GM19035 (cell line): Measurements from ENCODE around the gene TXNRD2.
"Not testable (repeated sequence)": the region's sequence is repeated elsewhere in the genome, so short reads cannot be mapped to it uniquely, and the experiment has no call there.

Source experiments
- ATAC-seq: cut with Tn5 transposase; IDR thresholded peaks from one replicate; pipeline ENCODE4 v1.9.1; 2021; ENCODE audit not compliant: unreplicated experiment

TXNRD2 gene

GRCh38 chr22:19890502-19891316, 50.9 kb downstream of the TXNRD2 start:
- no peak for ATAC-seq

GRCh38 chr22:19889951-19890350, 51.7 kb downstream of the TXNRD2 start:
- no peak for ATAC-seq

DNA sequence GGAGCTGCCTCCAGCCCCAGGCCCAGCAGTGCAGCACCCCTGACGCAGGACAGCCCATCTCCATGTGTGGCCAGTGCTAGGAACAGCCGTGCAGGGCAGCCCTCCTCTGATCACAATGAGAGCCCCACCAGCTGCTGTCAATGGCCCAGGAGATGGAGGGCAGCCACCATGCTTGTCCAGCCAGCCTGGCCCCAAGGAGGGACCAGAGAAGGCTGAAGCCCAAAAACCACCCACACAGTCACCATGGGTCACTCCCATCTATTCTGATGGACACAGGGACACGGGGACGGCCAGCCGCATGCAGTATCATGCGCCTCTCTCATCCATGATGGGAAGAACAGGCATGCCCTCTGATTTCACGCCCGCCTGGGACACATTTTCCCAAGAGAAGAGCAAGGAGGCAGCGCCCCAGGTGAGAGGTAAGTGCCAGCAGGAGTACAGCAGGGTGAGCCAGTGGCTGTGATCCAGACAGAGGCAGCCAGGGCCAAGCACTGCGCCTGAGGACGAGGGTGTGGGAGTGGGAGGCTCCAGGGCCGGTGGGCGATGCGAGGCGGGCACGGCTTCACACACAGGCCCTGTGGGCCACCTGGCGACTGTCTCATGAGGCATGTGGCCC, 53.4 kb downstream of the TXNRD2 start:
- ATAC-seq: no peak

- ATAC-seq: no peak
These were observed 54.2 kb downstream of the TXNRD2 start for GRCh38 chr22:19887256-19887985.

GRCh38 chr22:19886605-19887255, 54.9 kb downstream of the TXNRD2 start:
- ATAC-seq: no peak

DNA sequence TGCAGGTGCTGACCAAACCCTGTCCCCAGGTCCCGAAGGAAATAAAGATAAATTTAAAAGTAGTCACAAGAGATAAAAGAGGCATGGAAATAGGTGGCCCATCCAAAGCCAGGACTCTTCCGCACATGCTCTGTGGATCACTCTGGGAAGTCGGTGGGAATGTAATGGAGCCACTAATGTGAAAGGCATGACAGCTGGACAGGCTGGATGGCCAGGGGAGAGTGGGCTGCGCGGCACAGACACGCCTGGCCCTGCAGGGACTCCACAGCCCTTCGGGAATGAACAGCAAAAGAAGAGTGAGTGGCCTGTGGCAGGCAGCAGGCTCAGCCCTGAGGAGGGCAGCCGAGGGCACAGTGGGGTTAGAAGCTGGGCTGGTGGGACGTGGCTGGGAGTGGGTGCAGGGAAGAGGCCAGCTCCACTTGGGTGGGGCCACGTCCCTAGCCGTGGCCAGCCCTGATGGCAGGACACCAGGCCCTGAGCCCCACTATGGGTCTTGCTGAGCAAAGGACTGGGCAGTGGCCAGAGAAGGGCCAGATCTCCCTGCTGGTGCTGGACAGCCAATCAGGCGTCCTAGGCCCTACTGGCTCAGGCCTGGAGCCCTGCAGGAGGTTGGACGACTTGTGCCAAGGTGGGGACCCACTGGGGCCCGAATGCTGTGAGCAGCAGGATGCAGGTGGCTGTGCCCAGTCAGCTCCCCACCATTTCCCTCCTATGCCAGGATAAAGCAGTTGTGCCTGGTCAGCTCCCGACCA, 55.6 kb downstream of the TXNRD2 start:
- no peak for ATAC-seq

GRCh38 chr22:19884954-19885751, 56.5 kb downstream of the TXNRD2 start:
- ATAC-seq: no peak

GRCh38 chr22:19884161-19884953, 57.3 kb downstream of the TXNRD2 start:
- ATAC-seq: no peak

DNA sequence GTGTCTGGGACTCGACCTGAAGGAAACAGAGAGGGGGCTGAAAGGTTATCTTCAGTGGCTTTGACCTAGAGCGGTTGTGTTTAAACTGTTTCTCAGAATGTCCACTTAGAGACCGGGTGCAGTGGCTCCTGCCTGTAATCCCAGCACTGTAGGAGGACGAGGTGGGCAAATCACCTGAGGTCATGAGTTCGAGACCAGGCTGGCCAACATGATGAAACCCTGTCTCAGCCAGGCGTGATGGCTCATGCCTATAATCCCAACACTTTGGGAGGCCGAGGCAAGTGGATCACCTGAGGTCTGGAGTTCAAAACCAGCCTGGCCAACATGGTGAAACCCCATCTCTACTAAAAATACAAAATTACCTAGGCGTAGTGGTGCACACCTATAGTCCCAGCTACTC, 58.2 kb downstream of the TXNRD2 start:
- not testable (repeated sequence) for ATAC-seq

- no peak for ATAC-seq
These were observed 58.9 kb downstream of the TXNRD2 start for GRCh38 chr22:19882446-19883381.

- ATAC-seq: no peak
These were observed 60.6 kb downstream of the TXNRD2 start for GRCh38 chr22:19880786-19881569.

DNA sequence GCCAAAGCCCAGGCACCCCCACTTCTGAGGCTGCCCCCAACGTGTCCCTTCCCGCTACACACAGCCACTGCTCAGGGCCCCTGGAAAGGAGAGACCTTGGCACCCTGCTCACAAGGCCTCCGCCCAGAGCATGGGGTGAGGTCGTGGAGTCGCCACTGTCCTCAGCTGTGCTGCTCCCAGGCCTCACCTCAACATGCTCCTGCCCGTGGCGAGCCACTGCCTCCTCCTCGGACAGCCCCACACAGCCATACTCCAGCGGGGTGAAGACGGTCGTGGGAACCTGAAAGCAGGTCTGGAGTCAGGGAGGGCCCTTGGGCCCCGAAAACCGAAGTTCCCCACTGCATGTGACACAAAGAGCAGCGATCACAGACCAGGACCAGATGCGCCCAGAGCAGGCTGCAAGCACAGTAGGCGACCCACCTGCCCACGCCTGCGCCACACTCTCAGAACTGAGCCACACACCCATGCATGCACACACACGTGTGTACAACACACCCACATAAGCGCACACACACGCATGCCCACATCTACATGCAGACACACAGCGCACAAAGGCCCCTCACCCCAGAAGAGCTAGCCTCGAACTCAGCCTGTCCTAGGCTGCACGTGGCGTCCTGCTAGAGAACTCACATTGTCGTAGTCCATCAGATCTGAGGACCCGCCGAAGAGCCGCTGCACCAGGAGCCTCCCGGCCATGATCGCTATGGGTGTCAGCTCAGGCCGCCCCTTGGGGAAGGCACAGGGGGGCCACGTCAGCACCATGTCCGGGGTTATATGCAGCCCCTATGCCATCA, 61.4 kb downstream of the TXNRD2 start:
- ATAC-seq: no peak

DNA sequence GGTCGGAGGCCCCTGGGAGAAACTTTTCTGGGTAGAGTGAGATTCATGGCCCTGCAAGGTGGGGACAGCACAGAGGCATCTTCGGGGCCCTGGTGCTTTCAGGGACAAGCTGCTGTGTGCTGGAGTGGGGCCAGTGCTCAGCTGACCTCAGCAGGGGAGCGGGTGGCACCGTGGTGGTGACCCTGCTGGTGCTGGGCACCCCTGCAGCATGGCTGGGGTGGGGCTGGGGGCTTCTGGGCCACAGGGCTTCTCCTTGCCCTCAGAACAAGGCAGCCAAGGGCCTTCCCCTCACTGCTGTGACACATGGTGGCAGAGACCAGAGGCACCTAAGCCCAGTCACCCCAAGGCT, 62.0 kb downstream of the TXNRD2 start:
- no peak for ATAC-seq

GRCh38 chr22:19879246-19879570, 62.4 kb downstream of the TXNRD2 start:
- no peak for ATAC-seq

DNA sequence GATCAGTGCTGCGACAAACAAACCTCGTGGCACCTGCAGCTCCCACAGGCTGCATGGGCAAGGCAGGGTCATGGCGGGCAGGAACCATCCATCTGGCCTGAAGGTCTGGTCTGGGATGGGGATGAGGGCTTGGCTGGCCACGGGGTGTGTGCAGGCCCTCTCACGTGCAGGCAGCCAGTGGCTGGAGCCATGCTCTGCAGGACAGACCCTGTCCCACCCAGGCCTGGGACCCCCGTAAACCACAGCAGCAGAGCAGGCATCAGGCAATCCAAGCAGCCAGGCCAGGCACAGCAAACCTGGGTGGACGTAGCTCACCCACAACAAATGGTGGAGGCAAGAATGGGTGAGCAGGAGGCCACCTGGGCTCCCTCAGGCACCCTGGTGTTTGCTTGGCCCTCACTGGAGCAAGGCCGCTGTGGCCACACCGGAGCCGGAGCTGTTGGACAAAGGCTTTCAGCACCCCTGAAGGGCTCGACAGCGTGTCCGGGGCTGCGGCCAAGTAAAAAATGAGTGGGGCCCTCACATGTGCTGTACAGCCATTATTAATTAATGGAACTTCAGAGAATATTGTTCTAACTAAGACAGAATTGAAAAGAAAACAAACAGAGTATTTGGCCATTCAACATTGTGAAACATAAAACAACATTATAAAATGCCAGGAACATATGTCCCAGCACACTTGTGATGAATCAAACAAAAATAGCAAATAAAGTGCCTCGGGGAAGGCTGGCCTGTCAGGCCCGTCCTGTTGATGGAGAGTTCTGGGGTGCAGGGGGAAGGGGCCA, 63.0 kb downstream of the TXNRD2 start:
- ATAC-seq: no peak
